Right lobe of liver (tissue), 4 donors: ENCODE data around the gene DUSP22.

Experiments used
- CTCF ChIP-seq, 4 donors: fragments of 200-600 bp in 3 of 4; fragments of 450-650 bp in 1 of 4; IDR thresholded peaks; one replicate each; pipeline versions ENCODE4 v1.5.1 to v1.8.0; 2016 to 2022; ENCODE audit warnings: antibody characterized with exemption in 4 of 4, mild to moderate bottlenecking in 2 of 4
- POLR2A ChIP-seq: fragments of 450-650 bp; IDR thresholded peaks from one replicate; pipeline ENCODE4 v1.6.1; 2017; ENCODE audit warnings: antibody characterized with exemption, mild to moderate bottlenecking
- donor health status: DM: no; HTN: no; CAD: no.
- donor health status: DM: no; HTN: no; CAD: no.
- donor health status: DM: no; HTN: yes; CAD: no.

- no peak for TF ChIP-seq CTCF (IDR thresholded peaks at IDR 0.05)
- TF ChIP-seq POLR2A = no peak
These were observed 47.2 kb downstream of the DUSP22 start for GRCh38 chr6:339480-339879.
